Measurements from ENCODE around the gene SFMBT2.
"Not testable (repeated sequence)": the region's sequence is repeated elsewhere in the genome, so short reads cannot be mapped to it uniquely, and the experiment has no call there.

The SFMBT2 gene

GRCh38 chr10:7401156-7401555, 9.7 kb downstream of the SFMBT2 start:
- no peak for DNase-seq (ENCODE audit: low spot score)

- DNase-seq (ENCODE audit: low spot score), result no peak
Measured at GRCh38 chr10:7400068-7400715, 10.6 kb downstream of the SFMBT2 start.

- DNase-seq (ENCODE audit: low spot score), result no peak
Measured at GRCh38 chr10:7399533-7399932, 11.3 kb downstream of the SFMBT2 start.

GRCh38 chr10:7397049-7398035, 13.5 kb downstream of the SFMBT2 start:
- DNase-seq (ENCODE audit: low spot score), result no peak

- DNase-seq (ENCODE audit: low spot score), result not testable (repeated sequence)
Measured at GRCh38 chr10:7392301-7392700, 18.5 kb downstream of the SFMBT2 start.

- no peak for DNase-seq (ENCODE audit: low spot score)
Measured at GRCh38 chr10:7391748-7392147, 19.1 kb downstream of the SFMBT2 start.

- not testable (repeated sequence) for DNase-seq (ENCODE audit: low spot score)
Measured at GRCh38 chr10:7390689-7391110, 20.1 kb downstream of the SFMBT2 start.

- DNase-seq (ENCODE audit: low spot score), result no peak
Measured at GRCh38 chr10:7389844-7390243, 21.0 kb downstream of the SFMBT2 start.

GRCh38 chr10:7389346-7389745, 21.5 kb downstream of the SFMBT2 start:
- DNase-seq (ENCODE audit: low spot score), result no peak

- no peak for DNase-seq (ENCODE audit: low spot score)
Measured at GRCh38 chr10:7388602-7389001, 22.2 kb downstream of the SFMBT2 start.

- not testable (repeated sequence) for DNase-seq (ENCODE audit: low spot score)
Measured at GRCh38 chr10:7388149-7388548, 22.7 kb downstream of the SFMBT2 start.

- no peak for DNase-seq (ENCODE audit: low spot score)
Measured at GRCh38 chr10:7385114-7385513, 25.7 kb downstream of the SFMBT2 start.

GRCh38 chr10:7383442-7383841, 27.4 kb downstream of the SFMBT2 start:
- DNase-seq (ENCODE audit: low spot score), result no peak

GRCh38 chr10:7380704-7381241, 30.1 kb downstream of the SFMBT2 start:
- no peak for DNase-seq (ENCODE audit: low spot score)

GRCh38 chr10:7378602-7379403, 32.0 kb downstream of the SFMBT2 start:
- DNase-seq (ENCODE audit: low spot score), result no peak

GRCh38 chr10:7377614-7378248, 33.1 kb downstream of the SFMBT2 start:
- DNase-seq (ENCODE audit: low spot score), result no peak

GRCh38 chr10:7374795-7375194, 36.0 kb downstream of the SFMBT2 start:
- peak; percentile 20 for DNase-seq (ENCODE audit: low spot score)

- DNase-seq (ENCODE audit: low spot score), result no peak
Measured at GRCh38 chr10:7373039-7373438, 37.8 kb downstream of the SFMBT2 start.

- no peak for DNase-seq (ENCODE audit: low spot score)
Measured at GRCh38 chr10:7372504-7372903, 38.3 kb downstream of the SFMBT2 start.

GRCh38 chr10:7370511-7370910, 40.3 kb downstream of the SFMBT2 start:
- DNase-seq (ENCODE audit: low spot score), result no peak

- DNase-seq (ENCODE audit: low spot score), result no peak
Measured at GRCh38 chr10:7365027-7365745, 45.6 kb downstream of the SFMBT2 start.
